GM12873 (cell line): ENCODE results near the gene RMI2.

ENCODE experiments used
- CTCF ChIP-seq: IDR thresholded peaks from 2 replicates; pipeline ENCODE4 v1.5.1; 2012; ENCODE audit warnings: low read depth, mild to moderate bottlenecking, moderate library complexity, low read length, control low read depth; ENCODE audit not compliant: insufficient read depth; ENCODE audit errors: missing control alignments

The RMI2 gene

GRCh38 chr16:11321662-11322061 is 23.6 kb upstream of the RMI2 start:
- no peak for TF ChIP-seq CTCF

- TF ChIP-seq CTCF, result no peak
Measured at GRCh38 chr16:11322823-11323222, 22.4 kb upstream of the RMI2 start.

- no peak for TF ChIP-seq CTCF
Measured at GRCh38 chr16:11323551-11324336, 21.5 kb upstream of the RMI2 start.

GRCh38 chr16:11325404-11326083 is 19.7 kb upstream of the RMI2 start:
- no peak for TF ChIP-seq CTCF

- TF ChIP-seq CTCF, result no peak
Measured at GRCh38 chr16:11326084-11326736, 19.0 kb upstream of the RMI2 start.

- no peak for TF ChIP-seq CTCF
Measured at GRCh38 chr16:11326737-11327276, 18.5 kb upstream of the RMI2 start.

- TF ChIP-seq CTCF, result no peak
Measured at GRCh38 chr16:11327277-11328171, 17.7 kb upstream of the RMI2 start.
